GM18868 (cell line): ENCODE measurements around the gene ANO1.

Experiments
- ATAC-seq: cut with Tn5 transposase; IDR thresholded peaks from one replicate; pipeline ENCODE4 v1.9.1; 2021; ENCODE audit warnings: mild to moderate bottlenecking, moderate library complexity; ENCODE audit not compliant: unreplicated experiment

The ANO1 gene

DNA sequence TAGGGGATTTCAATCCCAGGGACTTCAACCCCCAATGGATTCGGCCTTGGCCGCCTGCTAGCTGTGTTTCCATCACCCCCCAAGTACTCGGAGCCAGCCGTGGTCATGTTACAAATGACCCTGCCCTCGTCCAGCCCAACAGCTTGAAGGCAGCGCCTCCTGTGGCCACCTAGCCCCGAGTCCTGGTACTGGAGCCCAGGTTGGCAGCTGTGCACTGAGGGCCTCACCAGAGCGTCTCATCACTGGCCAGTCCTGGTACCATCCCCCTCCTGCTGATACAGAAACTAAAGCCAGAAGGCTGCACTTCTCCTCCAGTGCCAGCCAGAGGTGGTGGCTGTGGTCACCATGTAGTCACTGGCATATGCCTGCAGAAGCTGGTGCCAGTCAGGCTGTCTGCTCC, 80.1 kb downstream of the ANO1 start:
- ATAC-seq, result no peak

DNA sequence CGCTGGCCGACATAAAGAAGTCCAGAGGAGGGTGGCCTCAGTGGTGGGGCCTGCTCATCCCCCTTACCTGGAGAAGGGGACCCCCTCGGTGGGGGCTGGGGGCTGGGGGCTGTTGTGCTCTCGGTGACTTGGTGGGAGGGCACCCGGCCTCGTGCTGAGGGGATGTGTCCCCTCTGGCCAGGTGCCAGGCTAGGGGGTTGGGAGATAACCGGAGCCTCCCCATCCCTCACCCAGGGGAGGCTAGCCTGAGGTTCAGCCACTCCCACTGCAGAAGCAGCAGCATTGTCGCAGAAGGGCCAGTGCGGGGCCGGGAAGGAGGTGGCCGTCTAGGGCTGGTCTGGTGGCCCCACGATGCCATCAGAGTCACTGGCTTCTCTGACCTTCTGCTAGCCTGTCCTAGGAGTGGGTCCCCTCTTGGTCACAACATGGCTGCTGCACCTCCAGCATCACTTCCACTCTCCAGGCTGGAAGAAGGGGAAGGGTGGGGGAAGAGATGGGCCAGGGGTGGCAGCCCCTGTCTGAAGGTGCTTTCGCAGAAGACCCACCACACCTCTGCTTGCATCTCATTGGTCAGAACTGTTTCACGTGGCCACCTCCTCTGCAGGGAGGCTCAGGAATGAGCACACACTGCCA, 80.8 kb downstream of the ANO1 start:
- ATAC-seq, result no peak

DNA sequence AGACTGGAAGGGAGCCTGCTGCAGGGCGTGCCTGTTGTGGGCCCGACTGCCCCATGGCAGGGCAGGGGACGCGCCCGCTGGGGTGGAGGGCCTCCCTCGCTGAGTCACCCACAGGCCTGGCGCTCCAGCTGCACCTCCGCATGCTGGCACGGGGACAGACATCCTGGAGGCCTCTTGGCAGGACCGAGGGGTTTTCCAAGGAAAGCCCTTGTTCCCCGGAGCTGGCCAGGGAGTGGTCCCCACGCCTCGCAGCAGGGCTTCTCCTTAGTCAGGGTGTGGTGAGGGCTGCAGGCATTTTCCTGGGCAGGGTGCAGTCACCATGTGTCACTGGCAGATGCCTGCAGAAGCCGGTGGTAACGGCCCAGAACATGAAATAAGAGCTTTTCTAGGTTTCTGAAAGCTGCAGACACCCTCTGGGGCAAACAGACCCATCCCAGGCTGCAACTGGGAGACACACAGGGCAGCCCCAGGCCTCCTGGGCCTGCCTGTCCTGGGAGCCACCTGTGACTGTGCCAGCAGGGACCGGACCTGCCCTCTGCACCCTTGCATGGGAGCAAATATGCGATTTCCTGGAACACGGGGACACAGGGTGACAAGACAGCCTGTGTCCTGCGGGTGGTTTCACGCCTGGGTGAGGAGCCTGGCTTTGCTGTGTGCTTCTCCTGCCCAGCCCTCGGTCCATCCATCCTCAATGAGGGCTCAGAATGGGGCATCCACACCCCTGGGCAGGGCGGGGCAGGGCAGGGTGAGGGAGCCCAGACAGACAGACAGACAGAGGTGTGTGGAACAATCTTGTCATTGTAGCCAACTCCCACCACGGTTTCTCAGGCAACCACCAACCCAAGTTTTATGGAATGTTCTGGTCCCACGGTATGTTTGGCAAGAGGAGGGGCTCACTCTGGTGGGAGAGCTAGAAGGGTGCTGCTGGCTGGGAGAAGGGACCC, 81.8 kb downstream of the ANO1 start:
- no peak for ATAC-seq

DNA sequence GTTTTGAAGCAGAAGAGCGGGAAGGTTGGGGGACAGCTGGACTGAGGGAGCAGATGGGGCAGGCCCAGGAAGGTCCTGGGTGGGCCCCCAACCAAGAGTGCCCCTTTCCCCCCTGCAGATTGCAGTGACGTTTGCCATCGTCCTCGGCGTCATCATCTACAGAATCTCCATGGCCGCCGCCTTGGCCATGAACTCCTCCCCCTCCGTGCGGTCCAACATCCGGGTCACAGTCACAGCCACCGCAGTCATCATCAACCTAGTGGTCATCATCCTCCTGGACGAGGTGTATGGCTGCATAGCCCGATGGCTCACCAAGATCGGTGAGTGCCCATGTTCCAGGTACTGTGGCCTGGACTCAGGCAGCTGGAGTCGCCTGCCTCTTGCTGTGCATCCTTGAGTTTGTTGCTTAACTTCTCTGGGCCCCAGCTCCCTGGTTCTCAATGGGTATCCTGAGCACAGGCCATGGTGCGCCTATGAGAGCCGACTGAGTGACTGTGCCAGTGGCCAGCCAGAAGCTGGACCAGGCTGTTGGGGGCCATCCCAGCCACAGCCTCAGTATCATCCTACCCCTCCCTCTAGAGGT, 83.0 kb downstream of the ANO1 start:
- ATAC-seq, result no peak

DNA sequence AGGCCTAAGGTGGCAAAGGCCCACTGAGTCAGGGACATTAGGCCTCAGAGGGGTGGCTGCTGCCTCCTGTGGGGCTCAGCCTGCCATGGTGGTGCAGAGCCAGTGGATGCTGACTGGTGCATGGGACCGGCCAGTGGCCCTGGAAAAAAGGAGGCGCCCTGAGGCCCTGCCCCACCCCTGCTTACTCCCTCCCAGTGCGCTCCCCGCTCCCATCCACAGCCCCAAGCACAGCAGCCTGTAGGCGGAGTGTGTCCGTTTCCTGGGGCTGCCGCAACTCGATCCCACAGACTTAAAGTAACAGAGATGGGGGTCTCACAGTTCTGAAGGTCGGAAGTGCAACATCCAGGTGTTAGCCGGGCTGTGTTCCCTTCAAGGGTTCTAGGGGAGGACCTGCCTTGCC, 86.6 kb downstream of the ANO1 start:
- no peak for ATAC-seq

DNA sequence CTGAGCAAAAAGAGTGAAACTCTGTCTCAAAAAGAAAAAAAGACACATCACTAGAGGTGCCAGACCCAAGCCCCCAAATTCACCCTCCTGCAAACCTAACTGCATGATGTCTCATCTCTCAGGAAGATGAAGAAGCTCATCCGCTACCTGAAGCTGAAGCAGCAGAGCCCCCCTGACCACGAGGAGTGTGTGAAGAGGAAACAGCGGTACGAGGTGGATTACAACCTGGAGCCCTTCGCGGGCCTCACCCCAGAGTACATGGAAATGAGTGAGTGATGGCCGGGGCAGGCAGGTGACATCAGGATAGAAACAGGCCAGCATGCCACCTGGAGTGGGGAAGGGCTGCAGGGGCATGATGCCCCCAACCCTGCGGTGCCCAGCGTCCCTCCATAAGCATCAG, 89.0 kb downstream of the ANO1 start:
- no peak for ATAC-seq

DNA sequence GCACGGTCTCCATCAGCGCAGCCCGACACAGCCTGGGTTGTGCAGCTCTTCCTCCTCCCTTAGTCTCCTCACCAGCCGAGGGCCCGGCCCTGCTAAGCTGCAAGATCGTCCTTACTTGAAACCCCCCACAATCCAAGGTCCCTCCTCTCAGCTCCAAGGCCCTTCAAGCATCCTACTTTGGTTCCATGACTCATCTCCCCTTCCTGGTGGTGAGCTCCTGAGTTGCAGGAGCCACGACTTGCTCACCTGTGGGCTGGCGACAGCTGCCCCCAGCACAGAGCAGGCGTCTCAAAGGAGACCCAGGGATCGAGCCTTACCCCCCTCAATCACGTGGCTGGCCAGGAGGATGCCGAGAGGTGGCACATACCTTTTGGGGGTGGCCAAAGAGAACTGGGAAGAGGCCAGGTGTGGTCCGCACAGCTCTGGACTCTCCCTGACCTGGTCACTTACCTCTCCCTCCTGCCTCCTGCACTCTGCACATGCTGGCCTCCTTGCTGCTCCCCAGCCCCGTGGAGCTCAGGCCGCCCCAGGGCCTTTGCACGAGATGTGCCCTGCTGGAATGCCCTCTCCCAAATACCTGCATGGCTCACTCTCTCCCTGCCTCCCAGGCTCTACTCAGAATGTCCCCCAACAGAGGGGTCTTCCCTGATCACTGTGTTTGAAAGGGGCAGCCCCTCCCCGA, 89.7 kb downstream of the ANO1 start:
- ATAC-seq, result no peak

DNA sequence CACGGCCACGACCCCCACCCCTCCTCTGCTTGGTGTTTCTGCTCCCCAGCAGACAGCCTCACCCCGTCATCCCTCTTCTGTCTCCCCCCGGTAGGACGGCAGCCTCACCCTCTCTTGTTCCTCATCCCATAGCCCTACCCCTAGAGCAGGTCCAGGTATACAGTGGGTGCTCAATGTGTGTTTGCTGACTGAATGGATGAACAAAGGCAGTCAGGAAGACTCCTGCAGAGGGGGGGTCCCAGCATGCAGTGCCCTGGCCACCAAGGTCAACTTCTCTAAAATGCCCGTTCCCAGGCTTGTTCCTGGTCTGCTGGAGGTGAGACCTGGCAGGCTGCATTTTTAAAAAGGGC, 90.3 kb downstream of the ANO1 start:
- no peak for ATAC-seq

DNA sequence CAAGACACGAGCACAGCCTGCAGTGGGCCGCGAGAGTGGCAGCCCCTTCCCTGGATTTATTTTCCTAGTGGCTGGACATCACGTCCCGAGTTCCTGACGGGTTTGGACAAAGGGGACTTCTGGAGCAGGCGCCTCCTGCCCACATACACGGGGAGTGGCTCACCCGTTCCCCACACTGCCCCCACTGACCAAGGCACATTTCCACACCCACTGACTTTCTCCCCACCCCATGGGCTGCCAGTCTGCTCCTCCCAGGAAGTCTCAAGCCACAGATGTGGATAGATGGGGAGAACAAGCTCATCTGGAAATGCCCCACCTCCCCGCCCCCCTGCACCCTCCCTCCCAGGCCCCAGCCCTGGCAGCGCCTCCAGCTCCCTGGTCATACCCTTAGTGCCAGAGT, 91.0 kb downstream of the ANO1 start:
- no peak for ATAC-seq

DNA sequence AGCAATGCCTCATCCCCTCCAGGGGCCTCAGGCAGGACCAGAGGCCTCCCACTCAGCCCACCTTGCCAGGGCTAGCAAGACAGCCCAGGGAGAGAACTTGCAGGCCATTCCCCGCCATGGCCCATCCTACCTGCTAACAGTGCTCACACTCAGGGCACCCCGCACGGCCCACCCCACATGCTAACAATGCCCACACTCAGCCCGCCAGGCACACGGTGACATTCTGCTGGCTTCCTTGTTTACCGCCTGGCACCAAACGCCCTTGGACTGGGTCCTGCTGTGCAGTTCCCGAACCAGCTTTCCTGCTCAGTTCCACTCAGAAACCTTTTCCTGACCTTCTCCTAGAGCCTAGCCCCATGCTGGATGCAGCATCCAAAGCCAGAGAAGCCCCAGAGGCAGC, 91.5 kb downstream of the ANO1 start:
- ATAC-seq, result no peak

DNA sequence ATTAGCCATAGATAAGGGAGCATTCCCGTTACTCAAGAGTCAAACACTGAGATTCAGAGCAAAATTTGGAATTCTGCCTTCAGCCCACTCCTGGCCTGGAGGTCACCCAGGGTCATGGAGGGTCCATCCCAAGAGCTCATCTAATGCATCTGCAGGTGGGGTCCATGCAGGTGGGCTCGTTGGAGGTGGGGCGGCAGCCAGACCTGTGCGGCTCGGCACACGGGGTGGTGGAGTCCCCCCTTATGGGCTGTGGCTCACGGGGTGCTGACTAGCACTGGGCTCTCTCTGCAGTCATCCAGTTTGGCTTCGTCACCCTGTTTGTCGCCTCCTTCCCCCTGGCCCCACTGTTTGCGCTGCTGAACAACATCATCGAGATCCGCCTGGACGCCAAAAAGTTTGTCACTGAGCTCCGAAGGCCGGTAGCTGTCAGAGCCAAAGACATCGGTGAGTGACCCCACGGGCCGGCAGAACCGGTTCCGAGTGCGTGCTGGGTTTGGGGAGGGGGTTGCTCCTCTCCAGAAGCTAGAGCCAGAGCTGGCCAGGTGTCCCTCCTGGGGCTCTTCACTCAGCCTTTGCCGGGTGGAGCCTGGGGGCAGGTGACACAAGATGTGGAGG, 92.6 kb downstream of the ANO1 start:
- ATAC-seq, result no peak

DNA sequence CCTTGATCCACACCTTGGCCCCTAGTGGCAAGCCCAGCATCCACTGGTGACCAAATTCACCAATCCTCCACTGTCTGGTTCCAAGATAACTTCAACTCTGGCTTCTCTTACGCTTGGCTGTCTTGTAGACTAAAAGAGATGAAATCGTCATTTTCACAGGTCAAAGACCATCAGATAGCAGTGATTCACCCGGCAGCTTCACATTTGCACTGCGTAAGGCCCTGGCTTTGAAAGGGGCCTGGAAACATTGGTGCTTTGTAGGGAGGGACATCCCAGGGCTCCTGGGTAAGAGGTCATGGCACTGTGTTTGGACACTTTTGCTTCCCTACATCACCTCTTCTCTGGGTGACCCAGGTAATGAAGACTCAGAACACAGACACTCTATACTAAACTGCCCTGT, 94.9 kb downstream of the ANO1 start:
- ATAC-seq, result no peak

DNA sequence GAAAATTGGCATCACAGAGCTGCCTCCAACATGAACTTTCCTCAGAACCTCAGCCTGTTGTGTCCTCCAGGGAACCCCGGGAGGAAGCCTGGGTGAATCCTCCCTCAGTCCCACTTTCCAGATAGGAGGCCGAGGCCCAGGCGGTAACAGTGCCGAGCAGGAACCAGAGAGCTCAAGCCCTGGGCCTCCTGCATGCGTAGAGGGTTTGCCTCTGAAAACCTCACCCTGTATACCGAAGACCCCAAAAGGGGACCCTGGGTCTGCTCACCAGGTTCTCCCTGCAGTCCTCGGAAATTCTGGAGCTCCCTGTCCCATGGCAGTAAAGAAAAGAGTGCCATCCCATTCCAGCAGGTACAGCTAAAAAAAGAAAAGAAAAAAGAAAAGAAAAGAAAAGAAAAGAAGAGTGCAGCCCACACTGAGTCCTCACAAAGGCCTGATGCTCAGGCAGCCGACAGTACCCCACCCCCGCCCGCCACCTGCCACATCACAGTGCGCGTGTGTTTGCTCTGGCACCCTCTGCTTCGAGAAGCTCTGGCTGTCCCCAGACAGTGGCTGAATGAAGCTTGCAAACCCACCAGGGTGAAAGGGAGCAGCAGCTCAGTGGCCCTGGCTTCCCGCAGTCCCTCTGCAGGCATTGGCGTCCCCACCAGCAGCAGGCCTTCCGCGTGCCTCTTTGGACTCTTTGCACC, 96.6 kb downstream of the ANO1 start:
- ATAC-seq, result no peak

DNA sequence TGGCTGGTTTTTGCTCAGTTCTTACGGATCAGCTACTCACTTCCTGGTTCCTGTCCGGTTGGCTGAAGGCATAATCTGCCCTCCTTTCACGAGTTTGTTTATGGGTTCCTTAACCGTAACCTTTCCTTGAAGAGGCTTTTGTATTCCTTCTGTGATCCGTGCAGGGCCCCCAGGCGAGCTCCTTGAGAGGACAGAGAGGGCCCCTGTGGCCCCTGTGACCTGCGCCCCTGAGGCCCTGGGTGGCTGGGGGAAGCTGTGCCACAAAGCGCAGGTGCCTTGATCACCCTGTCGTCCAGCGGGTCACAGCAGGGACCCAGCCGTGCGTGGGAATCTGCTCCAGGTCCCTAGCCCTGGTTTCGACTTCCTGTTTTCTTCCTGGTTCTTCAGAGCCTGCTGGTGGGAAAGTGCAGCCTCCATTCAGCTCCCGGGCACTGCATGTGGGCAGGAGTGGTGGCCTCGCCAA, 97.2 kb downstream of the ANO1 start:
- ATAC-seq, result no peak

DNA sequence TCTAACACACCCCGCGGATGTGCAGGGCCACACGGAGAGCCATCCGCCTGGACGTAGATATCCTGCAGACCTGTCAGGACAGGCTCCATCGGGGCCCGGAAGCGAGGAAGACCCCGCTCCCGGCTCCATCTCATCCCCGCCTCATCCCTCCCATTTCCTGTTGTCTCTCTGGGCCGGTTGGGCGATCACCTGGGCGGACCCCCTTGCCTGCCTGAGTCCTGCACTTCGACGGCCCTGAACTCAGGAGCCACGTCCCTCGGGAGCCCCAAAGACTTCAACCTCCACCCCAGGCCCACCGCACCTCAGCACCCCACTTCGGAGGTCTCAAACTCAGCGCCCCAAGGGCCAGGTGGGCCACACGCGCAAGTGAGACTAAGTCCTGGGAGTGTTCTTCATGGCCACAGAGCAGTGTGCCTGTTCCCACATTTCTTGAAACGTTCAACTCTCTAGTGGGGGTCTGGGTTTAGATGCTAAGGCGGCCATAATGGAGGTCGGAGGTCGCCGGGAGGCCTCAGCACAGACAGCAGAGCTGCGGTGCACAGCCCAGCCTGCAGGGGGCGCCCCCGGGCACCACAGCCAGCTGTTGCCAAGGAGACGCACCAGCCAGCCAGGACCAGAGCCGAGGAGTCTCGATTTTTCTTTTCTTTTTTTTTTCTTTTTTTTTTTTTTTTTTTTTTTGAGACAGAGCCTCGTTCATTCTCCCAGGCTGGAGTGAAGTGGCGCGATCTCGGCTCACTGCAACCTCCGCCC, 99.0 kb downstream of the ANO1 start:
- no peak for ATAC-seq

DNA sequence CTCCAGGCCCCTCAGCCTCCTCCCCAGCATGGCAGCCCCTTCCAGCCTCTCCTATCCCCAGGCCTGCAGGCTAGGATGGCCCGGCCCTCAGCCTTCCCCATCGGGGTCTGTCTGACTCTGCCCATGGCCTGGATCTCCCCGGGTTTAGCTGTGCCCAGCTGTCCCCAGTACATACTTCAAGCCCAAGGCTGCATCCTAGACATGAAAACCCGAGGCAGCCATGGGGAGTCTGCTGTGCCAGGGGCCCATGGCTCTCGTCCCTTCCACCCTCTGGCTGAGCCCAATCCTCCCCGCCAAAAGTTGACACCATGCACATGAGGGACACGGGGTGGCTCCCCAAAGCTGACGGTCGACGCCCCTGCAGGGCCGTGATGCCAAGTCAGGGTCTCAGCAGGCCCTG, 102.8 kb downstream of the ANO1 start:
- ATAC-seq, result no peak

DNA sequence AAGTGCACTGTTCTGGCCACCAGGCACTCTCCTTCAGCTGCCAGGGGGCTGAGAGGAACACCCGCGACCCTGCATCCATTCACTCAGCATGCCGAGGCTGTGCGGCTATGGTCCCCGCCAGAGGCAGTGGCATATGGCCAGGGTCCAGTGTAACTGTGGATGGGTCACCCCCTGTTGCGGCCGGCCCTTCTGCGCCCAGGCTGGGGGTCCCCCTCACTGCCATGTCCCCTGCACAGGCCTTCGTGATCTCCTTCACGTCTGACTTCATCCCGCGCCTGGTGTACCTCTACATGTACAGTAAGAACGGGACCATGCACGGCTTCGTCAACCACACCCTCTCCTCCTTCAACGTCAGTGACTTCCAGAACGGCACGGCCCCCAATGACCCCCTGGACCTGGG, 104.1 kb downstream of the ANO1 start:
- ATAC-seq, result no peak

DNA sequence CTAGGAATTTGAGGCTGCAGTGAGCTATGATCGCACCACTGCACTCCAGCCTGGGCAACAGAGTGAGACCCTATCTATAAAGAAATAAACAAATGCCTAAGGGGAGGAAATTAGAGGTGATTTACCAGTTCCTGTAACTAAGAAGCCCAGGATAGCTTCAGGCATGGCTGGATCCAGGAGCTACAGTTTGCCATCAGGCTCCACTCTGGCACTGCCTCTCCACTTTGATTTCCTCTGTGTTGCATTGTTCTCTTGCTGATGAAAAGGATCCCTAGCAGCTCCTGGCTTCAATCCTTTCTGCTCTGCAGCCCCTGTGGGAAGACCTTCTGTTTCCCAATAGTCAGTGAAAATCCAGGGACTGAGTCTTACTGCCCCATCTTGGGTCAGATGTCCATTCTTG, 104.9 kb downstream of the ANO1 start:
- no peak for ATAC-seq

DNA sequence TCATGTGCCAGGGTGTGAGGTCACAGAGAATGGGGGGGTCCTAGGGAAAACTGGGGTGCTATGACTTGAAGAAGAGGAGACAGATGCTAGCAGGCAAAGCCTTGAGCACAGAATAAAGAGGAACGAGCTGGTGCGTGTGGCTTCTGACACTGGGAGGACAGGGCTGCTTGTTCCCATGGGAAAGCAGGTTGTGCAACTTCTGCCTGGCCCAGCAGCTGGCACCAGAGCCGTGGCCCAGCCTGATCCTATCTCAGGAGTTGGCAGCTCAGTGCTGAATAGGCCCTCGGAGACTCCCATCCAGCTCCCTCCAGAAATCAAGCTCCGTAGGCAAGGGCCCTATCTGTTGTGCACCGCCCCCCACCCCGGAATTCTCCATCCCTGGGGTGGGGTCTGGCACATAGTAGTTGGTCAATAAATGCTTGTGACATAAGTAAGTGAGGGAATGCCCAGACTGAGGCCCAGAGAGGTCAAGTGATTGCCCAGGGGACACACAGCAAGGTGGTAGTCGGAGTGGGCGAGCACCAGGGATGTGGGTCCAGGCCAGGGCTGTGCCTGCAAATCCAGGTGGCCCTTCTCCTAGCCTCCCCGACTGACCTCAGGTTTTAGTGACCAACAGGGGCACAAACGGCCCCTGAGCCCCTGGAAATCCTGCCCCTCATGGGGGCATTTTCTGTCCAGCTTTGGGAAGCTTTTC, 105.5 kb downstream of the ANO1 start:
- no peak for ATAC-seq
